ENCODE data around the gene GALNTL6.

Gene GALNTL6

GRCh38 chr4:173044340-173044739 lies 1231.1 kb downstream of the GALNTL6 start:
- no peak for DNase-seq

DNA sequence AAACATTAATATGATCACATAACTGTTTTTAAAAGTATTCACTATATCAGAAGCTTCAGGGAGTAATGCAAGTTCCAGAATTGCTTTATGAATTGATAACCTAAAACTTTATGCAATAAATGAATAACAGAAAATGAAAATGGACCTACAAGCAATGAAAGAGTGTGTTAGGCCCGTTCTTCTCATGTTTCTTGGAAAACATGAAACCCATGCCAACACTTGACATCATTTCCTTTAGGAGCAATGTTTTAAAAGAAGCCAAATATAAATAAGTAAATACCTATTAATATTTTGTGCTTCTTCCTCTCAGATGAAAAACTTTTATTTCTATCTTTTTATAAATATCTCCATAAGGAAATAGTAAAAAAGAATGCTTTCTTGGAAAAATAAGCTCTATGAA lies 1232.4 kb downstream of the GALNTL6 start:
- no peak for DNase-seq

GRCh38 chr4:173046144-173046543 lies 1232.9 kb downstream of the GALNTL6 start:
- no peak for DNase-seq

GRCh38 chr4:173046818-173047217 lies 1233.6 kb downstream of the GALNTL6 start:
- DNase-seq, result no peak

DNA sequence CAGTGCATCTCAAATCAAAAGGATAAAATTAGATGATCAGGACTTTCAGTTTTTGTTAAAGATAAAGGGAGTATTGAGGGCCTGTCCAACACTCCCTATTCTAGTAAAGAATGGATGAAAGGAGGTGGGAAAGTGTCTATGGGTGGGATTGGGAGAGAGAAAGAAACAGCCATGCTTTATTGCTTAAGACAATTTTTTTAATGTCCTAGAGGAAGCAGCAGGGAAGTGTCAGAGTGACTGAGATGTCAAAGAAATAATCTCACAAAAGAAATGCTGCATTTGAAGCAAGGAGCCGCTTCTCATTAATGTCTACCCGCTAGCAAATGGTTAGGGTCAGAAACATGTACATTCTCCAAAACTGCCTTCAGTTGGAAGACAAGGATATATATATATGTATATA lies 1238.0 kb downstream of the GALNTL6 start:
- no peak for DNase-seq

DNA sequence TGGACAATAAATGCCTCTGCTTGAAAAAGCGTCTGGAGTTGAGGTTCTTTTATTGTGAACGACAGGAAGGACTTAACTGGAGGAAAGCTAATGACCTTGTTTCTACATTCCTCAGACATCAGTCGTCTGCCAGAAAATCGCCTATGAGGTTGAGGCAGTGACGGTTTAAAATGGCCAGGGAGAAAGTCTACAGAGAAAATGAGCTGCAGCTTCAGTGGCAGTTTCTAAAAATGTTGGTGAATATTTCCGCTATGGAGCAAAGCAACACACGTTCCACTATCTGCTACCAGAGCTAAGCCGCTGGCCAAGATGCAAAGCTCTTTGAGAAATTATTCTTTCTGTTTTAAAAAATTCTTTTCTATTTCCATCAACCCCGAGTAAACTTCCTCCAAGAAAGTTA lies 1238.5 kb downstream of the GALNTL6 start:
- DNase-seq, result no peak

GRCh38 chr4:173052439-173052838 lies 1239.2 kb downstream of the GALNTL6 start:
- DNase-seq, result no peak

- no peak for DNase-seq
Observed at GRCh38 chr4:173056271-173056670, 1243.1 kb downstream of the GALNTL6 start.

DNA sequence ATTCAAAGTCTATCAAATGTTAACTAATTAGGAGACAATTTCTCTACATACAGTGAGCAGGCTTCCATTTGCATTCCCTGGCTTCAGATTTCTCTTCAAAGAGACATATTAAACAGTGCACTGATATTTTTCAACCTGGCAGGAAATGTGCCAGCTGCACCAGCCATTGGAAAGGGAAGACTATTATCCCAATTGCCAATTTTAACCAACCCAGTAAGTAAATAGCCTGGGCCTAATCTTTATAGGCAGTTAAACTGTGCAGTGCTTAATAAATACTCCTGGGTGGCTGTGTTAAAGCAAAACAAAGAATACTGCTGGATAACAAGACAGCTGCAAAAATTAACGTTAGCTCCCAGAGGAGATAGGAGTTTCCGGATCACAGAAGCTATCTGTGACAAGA lies 1243.5 kb downstream of the GALNTL6 start:
- no peak for DNase-seq

- DNase-seq, result no peak
Observed at GRCh38 chr4:173057442-173057841, 1244.2 kb downstream of the GALNTL6 start.

DNA sequence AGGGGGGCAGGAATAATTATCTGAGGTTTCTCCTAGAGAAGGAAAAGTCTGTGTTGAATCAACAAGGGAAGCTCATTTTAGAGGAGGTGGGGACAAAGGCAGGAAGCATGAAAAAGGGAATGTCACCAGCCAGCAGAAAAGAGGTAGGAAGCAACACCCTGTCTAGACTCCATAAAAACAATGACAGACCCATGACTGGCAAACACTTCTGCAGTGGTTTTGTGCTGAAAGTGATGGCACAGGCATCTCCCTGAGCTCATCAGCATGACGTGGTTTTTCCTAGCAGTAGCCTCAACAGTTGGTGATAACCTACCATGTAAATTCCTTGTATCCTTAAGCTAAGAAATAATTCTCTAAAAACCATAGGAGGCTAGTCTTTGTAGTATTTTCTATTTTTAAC lies 1244.7 kb downstream of the GALNTL6 start:
- DNase-seq, result no peak

DNA sequence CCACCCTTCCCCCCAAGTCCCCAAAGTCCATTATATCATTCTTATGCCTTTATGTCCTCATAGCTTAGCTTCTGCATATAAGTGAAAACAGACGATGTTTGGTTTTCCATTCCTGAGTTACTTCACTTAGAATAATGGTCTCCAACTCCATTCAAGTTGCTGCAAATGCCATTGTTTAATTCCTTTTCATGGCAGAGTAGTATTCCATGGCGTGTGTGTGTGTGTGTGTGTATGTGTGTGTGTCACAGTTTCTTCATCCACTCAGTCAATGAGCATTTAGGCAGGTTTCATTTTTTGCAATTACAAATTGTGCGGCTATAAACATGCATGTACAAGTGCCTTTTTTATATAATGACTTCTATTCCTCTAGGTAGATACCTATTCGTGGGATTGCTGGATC lies 1248.0 kb downstream of the GALNTL6 start:
- DNase-seq, result no peak

- no peak for DNase-seq
Observed at GRCh38 chr4:173073939-173074500, 1260.8 kb downstream of the GALNTL6 start.

DNA sequence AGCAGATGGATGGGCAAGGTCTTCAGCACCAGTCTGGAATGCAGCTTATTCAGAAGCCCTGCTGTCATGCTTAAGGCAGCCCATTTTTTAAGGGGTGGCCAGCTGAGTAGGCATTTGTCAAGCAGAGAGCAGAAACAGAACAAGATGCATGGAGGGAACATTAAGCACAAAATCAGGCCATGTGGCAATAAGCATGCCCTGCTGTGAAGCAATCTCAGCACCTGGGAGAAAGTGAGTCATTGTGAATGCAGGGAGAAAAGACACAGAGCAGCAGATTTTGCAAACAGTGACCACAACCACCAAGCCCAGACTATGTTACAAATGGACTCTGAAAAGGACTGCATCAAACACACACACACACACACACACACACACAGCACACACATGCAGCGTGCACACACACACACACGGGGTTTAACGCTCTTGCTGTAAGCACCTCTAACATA lies 1261.3 kb downstream of the GALNTL6 start:
- DNase-seq, result no peak

DNA sequence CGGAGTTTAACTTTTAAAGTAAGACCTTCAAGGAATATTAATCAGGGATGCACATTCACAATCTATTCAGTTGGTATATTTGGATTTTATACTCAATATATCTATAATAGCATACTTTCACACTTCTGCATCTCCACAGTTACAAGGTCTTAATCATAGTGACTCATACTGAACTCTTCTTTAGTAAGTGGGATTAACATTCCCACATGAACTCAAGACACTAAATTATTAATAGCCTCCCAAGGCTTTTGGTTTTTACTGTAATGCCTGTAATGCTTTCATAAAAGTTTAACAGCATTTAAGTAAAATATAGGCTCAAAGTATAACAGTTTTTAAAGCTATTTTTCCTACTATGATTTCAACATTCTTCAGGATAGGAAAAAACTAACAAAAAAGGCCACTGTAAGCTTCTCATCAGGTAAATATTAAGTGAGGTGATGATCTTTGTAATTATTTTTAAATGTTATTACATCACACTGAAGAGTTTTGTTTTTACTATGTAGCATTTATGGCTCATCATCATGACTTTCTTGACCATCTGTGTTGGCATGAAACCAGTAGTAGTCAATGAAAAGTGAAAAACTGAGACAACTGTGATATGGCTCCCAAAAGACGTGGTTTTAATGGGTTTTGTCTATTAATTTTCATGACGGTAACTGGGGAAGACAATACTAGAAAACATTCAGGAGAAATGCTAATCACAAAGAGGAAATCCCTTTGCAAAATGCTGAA lies 1263.9 kb downstream of the GALNTL6 start:
- no peak for DNase-seq

DNA sequence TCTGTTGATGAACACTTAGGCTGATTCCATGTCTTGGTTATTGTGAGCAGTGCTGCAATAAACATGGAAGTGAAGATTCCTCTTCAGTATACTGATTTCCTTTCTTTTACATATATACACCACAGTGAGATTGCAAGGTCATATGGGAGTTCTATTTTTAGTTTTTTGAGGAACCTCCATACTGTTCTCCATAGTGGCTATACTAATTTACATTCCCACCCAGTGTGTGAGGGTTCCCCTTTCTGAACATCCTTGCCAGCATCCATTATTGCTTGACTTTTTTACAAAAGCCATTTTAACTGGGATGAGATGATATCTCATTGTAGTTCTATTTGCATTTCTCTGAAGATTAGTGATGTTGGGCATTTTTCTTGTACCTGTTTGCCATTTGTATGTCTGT lies 1274.9 kb downstream of the GALNTL6 start:
- DNase-seq, result no peak

All from CD4-positive, alpha-beta T cell treated with Interleukin-17A for 4 hours (primary cell).